Coronary artery (tissue), 2 donors: ENCODE data around the gene PDGFRB.

Source experiments
- DNase-seq: peaks from one replicate; pipeline ENCODE4 v3.0.0-alpha.2; 2017; ENCODE audit warnings: low spot score
- H3K27ac ChIP-seq, 2 donors: fragments of 200-600 bp; sonication (generic); one replicate each; pipeline ENCODE4 v1.5.1; 2016 to 2019
- H3K4me3 ChIP-seq: fragments of 200-600 bp; sonication (generic); 2 replicates; pipeline ENCODE4 v1.5.1; 2016; ENCODE audit warnings: mild to moderate bottlenecking, moderate library complexity
- TF ChIP-seq, protein P1 (sequence below): fragments of 200-600 bp; sonication (generic); IDR thresholded peaks from one replicate; pipeline ENCODE4 v1.5.1; 2019; ENCODE audit warnings: antibody characterized with exemption

PDGFRB gene

DNA sequence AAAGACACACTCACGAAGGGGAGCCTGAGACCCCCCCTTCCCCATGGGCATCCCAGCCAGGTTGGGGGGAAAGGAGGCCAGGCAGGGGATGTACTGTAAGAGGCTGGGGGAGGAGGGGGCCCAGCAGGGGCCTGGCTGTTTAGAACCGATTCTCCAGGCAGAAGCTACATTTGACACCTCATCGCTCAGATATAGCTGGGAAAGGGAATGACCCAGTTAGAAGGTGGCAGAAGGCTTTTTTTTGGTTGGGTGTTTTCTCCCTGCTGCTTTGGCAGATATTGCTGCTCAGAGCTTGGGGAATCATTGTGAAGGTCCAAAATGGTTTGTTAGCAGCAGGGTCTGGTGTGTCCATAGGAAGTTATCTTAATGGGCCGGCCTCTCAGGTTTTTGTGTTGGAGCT, 16.9 kb upstream of the PDGFRB start:
- TF ChIP-seq, protein P1, sequence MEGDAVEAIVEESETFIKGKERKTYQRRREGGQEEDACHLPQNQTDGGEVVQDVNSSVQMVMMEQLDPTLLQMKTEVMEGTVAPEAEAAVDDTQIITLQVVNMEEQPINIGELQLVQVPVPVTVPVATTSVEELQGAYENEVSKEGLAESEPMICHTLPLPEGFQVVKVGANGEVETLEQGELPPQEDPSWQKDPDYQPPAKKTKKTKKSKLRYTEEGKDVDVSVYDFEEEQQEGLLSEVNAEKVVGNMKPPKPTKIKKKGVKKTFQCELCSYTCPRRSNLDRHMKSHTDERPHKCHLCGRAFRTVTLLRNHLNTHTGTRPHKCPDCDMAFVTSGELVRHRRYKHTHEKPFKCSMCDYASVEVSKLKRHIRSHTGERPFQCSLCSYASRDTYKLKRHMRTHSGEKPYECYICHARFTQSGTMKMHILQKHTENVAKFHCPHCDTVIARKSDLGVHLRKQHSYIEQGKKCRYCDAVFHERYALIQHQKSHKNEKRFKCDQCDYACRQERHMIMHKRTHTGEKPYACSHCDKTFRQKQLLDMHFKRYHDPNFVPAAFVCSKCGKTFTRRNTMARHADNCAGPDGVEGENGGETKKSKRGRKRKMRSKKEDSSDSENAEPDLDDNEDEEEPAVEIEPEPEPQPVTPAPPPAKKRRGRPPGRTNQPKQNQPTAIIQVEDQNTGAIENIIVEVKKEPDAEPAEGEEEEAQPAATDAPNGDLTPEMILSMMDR: no peak
- no peak for DNase-seq
- no peak overlapping the region for H3K4me3 ChIP-seq

GRCh38 chr5:150172145-150172544, 16.5 kb upstream of the PDGFRB start:
- no peak for DNase-seq
- H3K4me3 ChIP-seq: no peak overlapping the region
- no peak overlapping the region for H3K27ac ChIP-seq
- TF ChIP-seq, protein P1: no peak

More for the DNA sequence above, 16.9 kb upstream of the PDGFRB start:
- no peak overlapping the region for H3K27ac ChIP-seq

DNA sequence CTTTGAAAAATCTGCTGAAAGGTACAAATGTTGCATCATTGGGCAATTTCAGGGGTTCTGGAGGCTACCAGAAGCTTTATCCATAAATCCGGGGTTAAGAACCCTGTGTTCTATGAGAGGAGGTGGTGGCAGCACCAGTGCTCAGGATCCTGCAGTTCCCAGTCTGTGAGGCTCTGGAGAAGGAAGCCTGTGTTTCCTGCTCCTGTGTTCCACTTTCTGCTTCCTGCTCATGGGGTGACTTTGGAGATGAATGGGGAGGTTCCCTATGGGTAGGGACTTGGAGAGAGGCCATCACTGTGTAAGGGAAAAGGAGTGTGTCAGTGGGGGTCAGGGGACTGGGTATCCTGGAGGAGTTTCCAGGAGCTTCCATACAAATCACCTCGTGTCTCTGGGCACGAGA, 13.2 kb upstream of the PDGFRB start:
- TF ChIP-seq, protein P1: no peak
- Histone ChIP-seq H3K4me3 (no peak overlapping the region), H3K27ac (no peak overlapping the region)
- no peak for DNase-seq

GRCh38 chr5:150167908-150168307, 12.3 kb upstream of the PDGFRB start:
- no peak overlapping the region for H3K4me3 ChIP-seq
- no peak for DNase-seq
- H3K27ac ChIP-seq: no peak overlapping the region
- TF ChIP-seq, protein P1: no peak

DNA sequence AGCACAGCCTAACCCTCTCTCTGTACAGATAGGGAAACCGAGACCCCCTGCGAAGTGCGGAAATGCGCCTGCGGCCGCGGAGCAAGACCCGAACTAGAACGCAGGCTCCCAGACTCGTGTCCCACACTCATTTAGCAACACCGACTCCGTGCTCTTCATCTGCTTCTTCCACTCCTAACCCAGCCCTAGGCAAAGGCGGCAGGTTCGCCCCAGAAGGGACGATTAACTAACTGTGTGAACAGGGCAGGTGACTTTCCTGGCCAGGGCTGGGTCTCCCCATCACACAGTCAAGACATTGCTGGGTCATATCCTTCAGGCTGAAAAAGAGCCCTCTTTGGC, 11.8 kb upstream of the PDGFRB start:
- DNase-seq: no peak
- Histone ChIP-seq H3K4me3 (no peak overlapping the region), H3K27ac (no peak overlapping the region)
- TF ChIP-seq, protein P1: no peak

DNA sequence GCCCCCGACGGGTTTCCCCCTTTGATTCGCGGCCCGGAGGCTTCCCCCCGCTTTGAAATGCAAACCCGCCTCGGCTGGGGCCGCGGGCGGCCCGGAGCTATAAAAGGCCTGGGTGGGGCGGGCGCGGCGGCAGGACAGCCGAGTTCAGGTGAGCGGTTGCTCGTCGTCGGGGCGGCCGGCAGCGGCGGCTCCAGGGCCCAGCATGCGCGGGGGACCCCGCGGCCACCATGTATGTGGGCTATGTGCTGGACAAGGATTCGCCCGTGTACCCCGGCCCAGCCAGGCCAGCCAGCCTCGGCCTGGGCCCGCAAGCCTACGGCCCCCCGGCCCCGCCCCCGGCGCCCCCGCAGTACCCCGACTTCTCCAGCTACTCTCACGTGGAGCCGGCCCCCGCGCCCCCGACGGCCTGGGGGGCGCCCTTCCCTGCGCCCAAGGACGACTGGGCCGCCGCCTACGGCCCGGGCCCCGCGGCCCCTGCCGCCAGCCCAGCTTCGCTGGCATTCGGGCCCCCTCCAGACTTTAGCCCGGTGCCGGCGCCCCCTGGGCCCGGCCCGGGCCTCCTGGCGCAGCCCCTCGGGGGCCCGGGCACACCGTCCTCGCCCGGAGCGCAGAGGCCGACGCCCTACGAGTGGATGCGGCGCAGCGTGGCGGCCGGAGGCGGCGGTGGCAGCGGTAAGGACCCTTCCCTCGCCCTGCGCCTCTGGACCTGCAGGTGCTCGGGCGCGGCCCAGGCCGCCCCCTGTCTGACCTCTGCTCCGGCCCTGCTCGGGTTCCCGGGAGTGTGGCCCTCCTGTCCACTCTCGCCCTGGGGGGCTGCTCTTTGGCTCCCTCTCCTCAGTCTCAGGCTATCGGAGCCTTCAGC, 11.2 kb upstream of the PDGFRB start, which contains the start of gene CDX1:
Gene CDX1, plus strand, starts transcription at position 129 of the 862 bp plus-strand sequence. Its CDS starts 99 bp downstream, at position 228.
- no peak within 1 kb of the TSS for H3K27ac ChIP-seq
- no peak within 1 kb of the TSS for H3K4me3 ChIP-seq
- TF ChIP-seq, protein P1: no peak
- DNase-seq: no peak

GRCh38 chr5:150166037-150166649, 10.5 kb upstream of the PDGFRB start:
- no peak for DNase-seq
- Histone ChIP-seq H3K4me3 (no peak overlapping the region), H3K27ac (no peak overlapping the region)
- TF ChIP-seq, protein P1: no peak
